ENCODE measurements around the gene FAM151B. TPM values are rescaled to one million over a fixed set of nuclear protein-coding genes. Genes with fewer than 3 reads are reported as not detected.
A peak's percentile ranks its signal among the peaks of the same experiment; 100 is the strongest.

Gene FAM151B
- total RNA-seq (2014; rRNA removed; shearing (Covaris generic)) = 3.1 TPM in 1 of 2 replicates, not detected in the other
- polyA plus RNA-seq (2016; fragmentation: Nextera tagmentation; extraction: Ambion mirVana) = 0.55 and 0.78 TPM in 2 replicates
- long read RNA-seq = 0 reads

- Mint-ChIP-seq H3K4me3 (peak within 1 kb of the TSS; percentile 88), H3K27ac (peak within 1 kb of the TSS; percentile 98), H3K36me3 (ENCODE audit: low read depth) (peaks cover 25% of the 10 kb centered on the region), H3K4me1 (peaks cover 35% of the 10 kb centered on the region), H3K27me3 (ENCODE audit: insufficient read depth, low read depth, poor library complexity) (peaks cover 19% of the 10 kb centered on the region), H3K9me3 (peaks cover 17% of the 10 kb centered on the region)
- H3F3A ChIP-seq (replicated peaks; ENCODE audit: low read depth) = peaks cover 9% of the 10 kb centered on the region; the same call in 1 of the 2 replicates
- H3K36me3 ChIP-seq (ENCODE audit: insufficient read depth) = no peaks in the 10 kb centered on the region; the same call in 1 of the 2 replicates
- DNase-seq (ENCODE audit: low spot score) (peak; percentile 97), ATAC-seq (peak; percentile 93)
- H2AFZ ChIP-seq = peak within 1 kb of the TSS; percentile 87
- peak within 1 kb of the TSS; percentile 68 for H3K4me3 ChIP-seq
- TF ChIP-seq CREB1 (CRISPR knock-in tag; IDR thresholded peaks at IDR 0.05; ENCODE audit: low read depth) (peak; percentile 39), ZNF114 (CRISPR knock-in tag; IDR thresholded peaks at IDR 0.05) (no peak), POLR2AphosphoS5 (IDR thresholded peaks at IDR 0.05; ENCODE audit: low read depth) (peak; percentile 74), CTCF (conservative IDR thresholded peaks at IDR 0.05; ENCODE audit: low read depth in 2 of 2) (peak; percentile 21 to 66)
- H3K79me2 ChIP-seq (replicated peaks; ENCODE audit: insufficient read depth) = no peaks in the 10 kb centered on the region
- H3K4me1 ChIP-seq (ENCODE audit: insufficient read depth) = peaks cover 31% of the 10 kb centered on the region
- H3K27me3 ChIP-seq (ENCODE audit: insufficient read depth) = no peaks in the 10 kb centered on the region
- no peaks in the 10 kb centered on the region for H4K20me1 ChIP-seq (replicated peaks; ENCODE audit: insufficient read depth)
- peak within 1 kb of the TSS; percentile 94 for H3K27ac ChIP-seq (ENCODE audit: low read depth)
- H3K4me2 ChIP-seq = peak within 1 kb of the TSS; percentile 80
- no peaks in the 10 kb centered on the region for H3K9me2 ChIP-seq (ENCODE audit: insufficient read depth)
Measured at GRCh38 chr5:80487829-80488721, at the start of gene FAM151B. TSS of gene FAM151B (plus strand) at chr5:80488100. CDS start at chr5:80488124, 24 bp downstream.

GRCh38 chr5:80438739-80439138 is 49.2 kb upstream of the FAM151B start:
- H3K4me3 Mint-ChIP-seq = no peak overlapping the region
- Histone ChIP-seq H3K79me2 (replicated peaks; ENCODE audit: insufficient read depth) (no peaks in the 10 kb centered on the region), H4K20me1 (replicated peaks; ENCODE audit: insufficient read depth) (0 out of 2 replicates have a peak, but pooled peaks cover 3% of the 10 kb centered on the region), H3K27ac (ENCODE audit: low read depth) (no peak overlapping the region), H3K4me1 (ENCODE audit: insufficient read depth) (no peaks in the 10 kb centered on the region), H3F3A (replicated peaks; ENCODE audit: low read depth) (no peaks in the 10 kb centered on the region; the same call in 1 of the 2 replicates), H3K4me3 (no peak overlapping the region), H3K9me2 (ENCODE audit: insufficient read depth) (no peaks in the 10 kb centered on the region), H3K27me3 (ENCODE audit: insufficient read depth) (no peaks in the 10 kb centered on the region), H2AFZ (no peak overlapping the region), H3K36me3 (ENCODE audit: insufficient read depth) (peaks cover 16% of the 10 kb centered on the region), H3K4me2 (no peak overlapping the region)
- H3K9me3 Mint-ChIP-seq = no peaks in the 10 kb centered on the region
- no peaks in the 10 kb centered on the region for H3K27me3 Mint-ChIP-seq (ENCODE audit: insufficient read depth, low read depth, poor library complexity)
- ATAC-seq = no peak
- H3K36me3 Mint-ChIP-seq (ENCODE audit: low read depth) = peaks cover 14% of the 10 kb centered on the region
- H3K4me1 Mint-ChIP-seq = peaks cover 6% of the 10 kb centered on the region; the same call in 2 of the 3 replicates
- no peak overlapping the region for H3K27ac Mint-ChIP-seq
- DNase-seq (ENCODE audit: low spot score) = no peak
- TF ChIP-seq ZNF114 (CRISPR knock-in tag; IDR thresholded peaks at IDR 0.05) (no peak), CREB1 (CRISPR knock-in tag; IDR thresholded peaks at IDR 0.05; ENCODE audit: low read depth) (no peak), ZNF331 (CRISPR knock-in tag; IDR thresholded peaks at IDR 0.05; ENCODE audit: low read depth) (no peak), REST (IDR thresholded peaks at IDR 0.05; ENCODE audit: unreplicated experiment) (no peak), STAT1 (IDR thresholded peaks at IDR 0.05; ENCODE audit: unreplicated experiment) (no peak), NANOG (IDR thresholded peaks at IDR 0.05; ENCODE audit: borderline replicate concordance) (no peak)

All from GM23338 (cell line).